ENCODE measurements around the gene GRIP2. TPM values are rescaled to one million over a fixed set of nuclear protein-coding genes. Genes with fewer than 3 reads are reported as not detected.

Gene GRIP2
- total RNA-seq, 1 donor from 2014 or later: 3.3 TPM

GRCh38 chr3:14506626-14507304, 33.4 kb downstream of the GRIP2 start:
- DNase-seq (ENCODE audit: low read depth): no peak

GRCh38 chr3:14505803-14506500, 34.2 kb downstream of the GRIP2 start:
- Histone ChIP-seq H3K4me3 (ENCODE audit: insufficient read depth, low read depth, low read length) (no peak overlapping the region), H3K27ac (ENCODE audit: low read depth, low read length) (no peak overlapping the region), H3K9me3 (ENCODE audit: insufficient read depth, low read depth, low read length) (peaks cover 4% of the 10 kb centered on the region), H3K36me3 (ENCODE audit: insufficient read depth, low read length) (no peaks in the 10 kb centered on the region), H3K27me3 (ENCODE audit: insufficient read depth, low read length) (no peaks in the 10 kb centered on the region), H3K4me1 (ENCODE audit: insufficient read depth, low read length) (no peaks in the 10 kb centered on the region), H3K9ac (ENCODE audit: low read length) (no peak overlapping the region), H4K20me1 (ENCODE audit: insufficient read depth, low read length) (no peaks in the 10 kb centered on the region), H3K79me2 (ENCODE audit: insufficient read depth, low read length) (no peaks in the 10 kb centered on the region), H2AFZ (ENCODE audit: low read depth, low read length) (no peak overlapping the region), H3K4me2 (ENCODE audit: low read length) (no peak overlapping the region)
- H3K4me3 Mint-ChIP-seq (ENCODE audit: unreplicated experiment): no peak overlapping the region
- TF ChIP-seq EZH2 (IDR thresholded peaks at IDR 0.05; ENCODE audit: insufficient read depth, low read length): no peak
- TF ChIP-seq CTCF (IDR thresholded peaks at IDR 0.05; ENCODE audit: insufficient read depth, low read depth, low read length): no peak
- peaks cover 10% of the 10 kb centered on the region for H3K9me3 Mint-ChIP-seq (ENCODE audit: unreplicated experiment)
- no peak for FAIRE-seq
- H3K4me1 Mint-ChIP-seq (ENCODE audit: low read depth, unreplicated experiment): no peaks in the 10 kb centered on the region
- H3K27ac Mint-ChIP-seq (ENCODE audit: unreplicated experiment): no peak overlapping the region
- peaks cover 4% of the 10 kb centered on the region for H3K36me3 Mint-ChIP-seq (ENCODE audit: low read depth, unreplicated experiment)
- peaks cover 26% of the 10 kb centered on the region for H3K27me3 Mint-ChIP-seq (ENCODE audit: low read depth, unreplicated experiment)
- no peak for DNase-seq (ENCODE audit: low read depth)

More at GRCh38 chr3:14506626-14507304, 33.4 kb downstream of the GRIP2 start:
- H3K27ac ChIP-seq (ENCODE audit: low read depth, low read length): no peak overlapping the region
- no peak overlapping the region for H3K4me2 ChIP-seq (ENCODE audit: low read length)
- Mint-ChIP-seq H3K27me3 (ENCODE audit: low read depth, unreplicated experiment) (peaks cover 33% of the 10 kb centered on the region), H3K9me3 (ENCODE audit: unreplicated experiment) (peaks cover 10% of the 10 kb centered on the region), H3K4me1 (ENCODE audit: low read depth, unreplicated experiment) (no peaks in the 10 kb centered on the region), H3K36me3 (ENCODE audit: low read depth, unreplicated experiment) (peaks cover 4% of the 10 kb centered on the region), H3K27ac (ENCODE audit: unreplicated experiment) (no peak overlapping the region), H3K4me3 (ENCODE audit: unreplicated experiment) (no peak overlapping the region)
- no peaks in the 10 kb centered on the region for H3K36me3 ChIP-seq (ENCODE audit: insufficient read depth, low read length)
- no peak overlapping the region for H3K9ac ChIP-seq (ENCODE audit: low read length)
- H3K27me3 ChIP-seq (ENCODE audit: insufficient read depth, low read length): no peaks in the 10 kb centered on the region
- no peaks in the 10 kb centered on the region for H3K4me1 ChIP-seq (ENCODE audit: insufficient read depth, low read length)
- no peaks in the 10 kb centered on the region for H4K20me1 ChIP-seq (ENCODE audit: insufficient read depth, low read length)
- H3K9me3 ChIP-seq (ENCODE audit: insufficient read depth, low read depth, low read length): peaks cover 4% of the 10 kb centered on the region
- H2AFZ ChIP-seq (ENCODE audit: low read depth, low read length): no peak overlapping the region
- no peak overlapping the region for H3K4me3 ChIP-seq (ENCODE audit: insufficient read depth, low read depth, low read length)
- no peak for FAIRE-seq
- TF ChIP-seq EZH2 (IDR thresholded peaks at IDR 0.05; ENCODE audit: insufficient read depth, low read length) (no peak), CTCF (IDR thresholded peaks at IDR 0.05; ENCODE audit: insufficient read depth, low read depth, low read length) (no peak)
- H3K79me2 ChIP-seq (ENCODE audit: insufficient read depth, low read length): no peaks in the 10 kb centered on the region

Measured in astrocyte (in vitro differentiated cells and primary cell).